ENCODE data around the gene SPRED3. TPM values are rescaled to one million over a fixed set of nuclear protein-coding genes. Genes with fewer than 3 reads are reported as not detected.

SPRED3 gene
- total and polyA plus RNA-seq, 9 of the 15 experiments (the other 6 are each of a cell fraction or from before 2014, with no cell fraction given) = 0.05 to 1.3 (median 0.36) TPM

- 0 out of 2 replicates have a peak, but pooled peaks have one; percentile 5 for TF ChIP-seq REST (IDR thresholded peaks at IDR 0.05; ENCODE audit: borderline replicate concordance)
- TF ChIP-seq REST (CRISPR knock-in tag; IDR thresholded peaks at IDR 0.05; ENCODE audit: low read depth) = no peak
Observed at GRCh38 chr19:38389101-38389925, 816 bp downstream of the SPRED3 start (continued).
